Measurements from ENCODE around the gene SCG2.

Gene SCG2

DNA sequence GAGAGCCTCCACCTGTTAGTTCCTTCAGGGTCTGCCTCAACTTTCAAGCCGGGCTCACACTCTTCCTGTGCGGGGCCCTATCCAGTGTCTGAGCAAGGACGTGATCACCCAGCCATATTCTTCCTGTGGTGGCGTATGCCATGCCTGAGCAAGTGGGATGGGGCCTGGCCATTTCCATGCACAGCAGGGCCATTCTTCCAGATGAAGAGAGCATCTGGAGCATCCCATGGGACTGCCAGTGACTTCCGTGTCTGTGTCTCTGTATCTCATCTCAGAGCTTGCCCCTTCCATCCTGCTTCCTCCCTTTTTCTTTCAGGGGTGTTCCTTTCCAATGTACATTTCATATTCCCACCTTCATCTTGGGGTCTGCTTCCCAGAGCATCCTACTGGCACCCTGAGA lies 20.2 kb downstream of the SCG2 start:
- no peak overlapping the region for H3K4me3 ChIP-seq (ENCODE audit: low read depth, low read length)
- TF ChIP-seq, protein P1, sequence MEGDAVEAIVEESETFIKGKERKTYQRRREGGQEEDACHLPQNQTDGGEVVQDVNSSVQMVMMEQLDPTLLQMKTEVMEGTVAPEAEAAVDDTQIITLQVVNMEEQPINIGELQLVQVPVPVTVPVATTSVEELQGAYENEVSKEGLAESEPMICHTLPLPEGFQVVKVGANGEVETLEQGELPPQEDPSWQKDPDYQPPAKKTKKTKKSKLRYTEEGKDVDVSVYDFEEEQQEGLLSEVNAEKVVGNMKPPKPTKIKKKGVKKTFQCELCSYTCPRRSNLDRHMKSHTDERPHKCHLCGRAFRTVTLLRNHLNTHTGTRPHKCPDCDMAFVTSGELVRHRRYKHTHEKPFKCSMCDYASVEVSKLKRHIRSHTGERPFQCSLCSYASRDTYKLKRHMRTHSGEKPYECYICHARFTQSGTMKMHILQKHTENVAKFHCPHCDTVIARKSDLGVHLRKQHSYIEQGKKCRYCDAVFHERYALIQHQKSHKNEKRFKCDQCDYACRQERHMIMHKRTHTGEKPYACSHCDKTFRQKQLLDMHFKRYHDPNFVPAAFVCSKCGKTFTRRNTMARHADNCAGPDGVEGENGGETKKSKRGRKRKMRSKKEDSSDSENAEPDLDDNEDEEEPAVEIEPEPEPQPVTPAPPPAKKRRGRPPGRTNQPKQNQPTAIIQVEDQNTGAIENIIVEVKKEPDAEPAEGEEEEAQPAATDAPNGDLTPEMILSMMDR (IDR thresholded peaks at IDR 0.05; ENCODE audit: borderline replicate concordance, insufficient read depth, low read depth, low read length): no peak

DNA sequence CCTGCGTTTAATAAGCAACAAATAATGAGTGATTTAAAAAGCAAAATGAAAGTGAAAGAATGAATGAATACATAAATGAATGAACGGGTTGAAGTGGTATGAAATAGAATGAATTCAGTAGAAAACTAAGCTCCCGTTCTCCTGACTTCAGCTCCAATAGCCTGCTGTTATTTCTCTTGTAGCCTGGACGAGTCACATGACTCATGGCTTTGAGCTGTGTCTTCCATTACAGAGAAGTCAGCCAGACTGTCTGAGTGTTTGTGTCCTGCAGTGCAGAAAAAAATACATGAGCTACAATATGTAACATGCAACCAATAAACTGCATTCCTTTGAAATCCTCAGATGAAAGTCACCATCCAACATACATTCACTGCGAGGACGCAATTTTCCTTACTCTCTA lies 21.2 kb downstream of the SCG2 start:
- TF ChIP-seq, protein P1 (IDR thresholded peaks at IDR 0.05; ENCODE audit: borderline replicate concordance, insufficient read depth, low read depth, low read length): no peak
- H3K4me3 ChIP-seq (ENCODE audit: low read depth, low read length): no peak overlapping the region

DNA sequence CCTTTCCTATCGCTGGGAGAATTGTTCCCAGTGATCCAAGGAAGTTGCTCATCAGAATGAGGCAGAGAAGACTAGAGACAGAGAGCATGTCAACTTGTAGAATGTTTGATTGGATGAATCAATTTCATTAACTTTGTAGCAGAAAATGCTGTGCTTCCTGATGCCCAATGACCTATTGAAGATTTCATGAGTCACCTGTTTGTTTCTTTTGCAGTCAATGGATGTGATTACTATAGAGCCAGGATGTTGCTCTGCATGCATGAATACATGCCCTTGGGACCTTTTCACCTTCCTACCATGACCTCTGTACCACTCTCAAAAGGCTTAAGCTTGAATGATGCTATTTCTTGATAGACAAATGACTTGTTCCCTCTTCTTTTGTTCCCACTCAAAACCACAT lies 23.3 kb downstream of the SCG2 start:
- H3K4me3 ChIP-seq (ENCODE audit: low read depth, low read length): no peak overlapping the region
- TF ChIP-seq, protein P1 (IDR thresholded peaks at IDR 0.05; ENCODE audit: borderline replicate concordance, insufficient read depth, low read depth, low read length): no peak

DNA sequence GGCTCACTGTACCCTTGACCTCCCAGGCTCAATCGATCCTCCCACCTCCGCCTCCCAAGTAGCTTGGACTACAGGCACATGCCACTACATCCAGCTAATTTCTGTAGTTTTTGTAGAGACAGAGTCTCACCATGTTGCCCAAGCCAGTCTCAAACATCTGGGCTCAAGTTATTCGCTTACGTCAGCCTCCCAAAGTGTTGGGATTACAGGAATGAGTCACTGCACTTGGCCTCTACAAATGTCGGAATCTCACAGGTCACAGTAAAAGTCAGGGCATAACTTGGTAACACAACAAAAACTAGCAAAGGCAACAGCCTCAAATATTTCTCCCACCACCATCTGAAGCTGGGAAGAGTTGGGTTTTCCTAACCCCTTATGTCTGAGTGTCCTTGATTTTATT lies 25.3 kb downstream of the SCG2 start:
- TF ChIP-seq, protein P1 (IDR thresholded peaks at IDR 0.05; ENCODE audit: borderline replicate concordance, insufficient read depth, low read depth, low read length): no peak
- no peak overlapping the region for H3K4me3 ChIP-seq (ENCODE audit: low read depth, low read length)

DNA sequence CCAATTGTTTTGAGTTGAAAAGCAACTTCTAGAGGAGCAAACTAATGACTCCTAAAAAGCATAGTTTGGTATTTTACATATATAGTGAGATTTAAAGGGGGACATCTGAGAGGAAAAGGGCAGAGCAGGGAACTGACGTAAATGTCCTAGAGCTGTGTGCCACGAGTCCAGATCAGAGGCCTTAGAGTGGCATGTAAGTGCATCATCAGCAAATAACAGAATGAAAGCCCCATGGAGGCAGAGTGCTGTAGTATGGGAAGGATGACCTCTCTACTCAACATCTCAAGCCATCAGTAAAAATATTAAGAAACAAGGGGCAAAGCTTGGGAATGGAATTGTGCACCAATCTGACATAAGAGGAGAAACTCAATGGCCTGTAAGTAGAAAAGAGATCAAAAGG lies 31.4 kb downstream of the SCG2 start:
- no peak overlapping the region for H3K4me3 ChIP-seq (ENCODE audit: low read depth, low read length)
- TF ChIP-seq, protein P1 (IDR thresholded peaks at IDR 0.05; ENCODE audit: borderline replicate concordance, insufficient read depth, low read depth, low read length): no peak

DNA sequence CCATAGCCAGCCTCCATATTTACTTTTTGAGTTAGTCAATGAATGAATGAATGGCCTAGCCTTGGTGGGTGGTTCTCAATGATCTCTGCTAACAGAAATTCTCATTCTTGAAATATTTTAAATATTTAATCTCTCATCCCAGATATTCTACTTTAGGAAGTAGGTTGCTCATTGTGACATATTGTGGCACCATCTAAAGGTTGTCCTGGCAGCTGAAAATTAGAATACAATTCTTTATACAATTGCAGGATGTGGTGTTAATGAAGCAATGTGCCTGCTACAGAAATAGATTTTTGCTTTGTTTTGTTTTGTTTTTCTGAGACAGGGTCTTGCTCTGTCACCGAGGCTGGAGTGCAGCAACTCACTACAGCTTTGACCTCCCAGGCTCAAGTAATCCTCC lies 35.8 kb downstream of the SCG2 start:
- TF ChIP-seq, protein P1 (IDR thresholded peaks at IDR 0.05; ENCODE audit: borderline replicate concordance, insufficient read depth, low read depth, low read length): no peak
- H3K4me3 ChIP-seq (ENCODE audit: low read depth, low read length): no peak overlapping the region

DNA sequence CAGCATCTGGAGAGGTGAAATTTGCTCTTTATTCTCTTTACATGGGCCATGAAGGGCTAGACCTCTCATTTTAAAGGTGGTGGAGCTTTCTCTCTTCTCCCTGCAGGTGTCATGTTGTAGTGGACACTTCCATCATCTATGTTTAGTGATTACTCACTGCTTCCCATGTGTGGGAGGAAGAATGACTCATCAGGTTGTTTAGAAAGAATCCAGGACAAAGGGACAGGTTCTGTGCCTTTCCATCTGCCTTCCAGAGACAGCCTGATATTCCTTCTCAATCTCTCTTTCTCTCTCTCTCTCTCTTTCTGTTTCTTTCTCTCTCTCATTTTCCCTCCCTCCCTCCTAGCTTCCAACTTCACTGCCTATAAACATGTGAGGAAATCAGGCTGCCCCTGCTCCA lies 38.7 kb downstream of the SCG2 start:
- no peak overlapping the region for H3K4me3 ChIP-seq (ENCODE audit: low read depth, low read length)
- TF ChIP-seq, protein P1 (IDR thresholded peaks at IDR 0.05; ENCODE audit: borderline replicate concordance, insufficient read depth, low read depth, low read length): no peak

Data from GM12875 (cell line).